PC-3 (cell line): ENCODE results near the gene BHLHA15.

Experiments used
- EZH2 ChIP-seq: fragments of 300-600 bp; sonication (generic); IDR thresholded peaks from one replicate; pipeline ENCODE4 v1.6.1; 2017; ENCODE audit warnings: antibody characterized with exemption, mild to moderate bottlenecking, low read length; ENCODE audit not compliant: unreplicated experiment
- TF ChIP-seq, protein P1 (sequence below): fragments of 300-600 bp; sonication (generic); conservative IDR thresholded peaks from 2 replicates; pipeline ENCODE4 v1.5.1; 2017; ENCODE audit warnings: antibody characterized with exemption, low read depth, mild to moderate bottlenecking, low read length

DNA sequence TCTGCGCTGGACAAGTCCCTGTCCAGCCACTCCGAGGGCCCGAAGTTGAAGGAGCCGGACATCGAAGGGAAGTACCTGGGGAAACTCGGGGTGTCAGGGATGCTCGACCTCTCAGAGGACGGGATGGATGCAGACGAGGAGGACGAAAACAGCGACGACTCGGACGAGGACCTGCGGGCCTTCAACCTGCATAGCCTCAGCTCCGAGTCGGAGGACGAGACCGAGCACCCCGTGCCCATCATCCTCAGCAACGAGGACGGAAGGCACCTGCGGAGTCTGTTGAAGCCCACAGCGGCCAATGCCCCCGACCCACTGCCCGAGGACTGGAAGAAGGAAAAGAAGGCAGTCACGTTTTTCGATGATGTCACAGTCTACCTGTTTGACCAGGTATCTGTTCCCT lies 17.1 kb upstream of the BHLHA15 start:
- TF ChIP-seq, protein P1, sequence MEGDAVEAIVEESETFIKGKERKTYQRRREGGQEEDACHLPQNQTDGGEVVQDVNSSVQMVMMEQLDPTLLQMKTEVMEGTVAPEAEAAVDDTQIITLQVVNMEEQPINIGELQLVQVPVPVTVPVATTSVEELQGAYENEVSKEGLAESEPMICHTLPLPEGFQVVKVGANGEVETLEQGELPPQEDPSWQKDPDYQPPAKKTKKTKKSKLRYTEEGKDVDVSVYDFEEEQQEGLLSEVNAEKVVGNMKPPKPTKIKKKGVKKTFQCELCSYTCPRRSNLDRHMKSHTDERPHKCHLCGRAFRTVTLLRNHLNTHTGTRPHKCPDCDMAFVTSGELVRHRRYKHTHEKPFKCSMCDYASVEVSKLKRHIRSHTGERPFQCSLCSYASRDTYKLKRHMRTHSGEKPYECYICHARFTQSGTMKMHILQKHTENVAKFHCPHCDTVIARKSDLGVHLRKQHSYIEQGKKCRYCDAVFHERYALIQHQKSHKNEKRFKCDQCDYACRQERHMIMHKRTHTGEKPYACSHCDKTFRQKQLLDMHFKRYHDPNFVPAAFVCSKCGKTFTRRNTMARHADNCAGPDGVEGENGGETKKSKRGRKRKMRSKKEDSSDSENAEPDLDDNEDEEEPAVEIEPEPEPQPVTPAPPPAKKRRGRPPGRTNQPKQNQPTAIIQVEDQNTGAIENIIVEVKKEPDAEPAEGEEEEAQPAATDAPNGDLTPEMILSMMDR, result no peak
- no peak for TF ChIP-seq EZH2
